ENCODE results near the gene KDSR.
"Not testable (repeated sequence)": the region's sequence is repeated elsewhere in the genome, so short reads cannot be mapped to it uniquely, and the experiment has no call there.

Gene KDSR

DNA sequence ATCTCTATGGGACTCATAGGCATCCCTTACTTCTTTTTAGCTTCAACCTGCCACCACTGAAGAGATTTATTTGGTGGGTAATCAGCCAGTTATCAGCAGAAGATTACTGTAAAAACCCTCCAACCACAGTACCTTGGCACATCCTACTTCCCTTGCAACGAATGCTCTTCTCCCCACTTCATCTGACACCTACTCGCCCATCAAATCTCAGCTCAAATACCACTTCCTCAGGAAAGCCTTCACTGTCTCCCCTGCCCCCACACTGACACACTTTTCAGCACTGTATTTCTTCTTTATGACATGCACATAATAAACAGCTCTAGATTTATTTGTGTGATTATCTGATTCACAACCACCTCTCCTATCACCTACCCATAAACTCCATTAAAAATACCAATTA lies 3.1 kb downstream of the KDSR start:
- peak; percentile 72 for DNase-seq

GRCh38 chr18:63363420-63363819 lies 3.6 kb downstream of the KDSR start:
- DNase-seq: not testable (repeated sequence)

DNA sequence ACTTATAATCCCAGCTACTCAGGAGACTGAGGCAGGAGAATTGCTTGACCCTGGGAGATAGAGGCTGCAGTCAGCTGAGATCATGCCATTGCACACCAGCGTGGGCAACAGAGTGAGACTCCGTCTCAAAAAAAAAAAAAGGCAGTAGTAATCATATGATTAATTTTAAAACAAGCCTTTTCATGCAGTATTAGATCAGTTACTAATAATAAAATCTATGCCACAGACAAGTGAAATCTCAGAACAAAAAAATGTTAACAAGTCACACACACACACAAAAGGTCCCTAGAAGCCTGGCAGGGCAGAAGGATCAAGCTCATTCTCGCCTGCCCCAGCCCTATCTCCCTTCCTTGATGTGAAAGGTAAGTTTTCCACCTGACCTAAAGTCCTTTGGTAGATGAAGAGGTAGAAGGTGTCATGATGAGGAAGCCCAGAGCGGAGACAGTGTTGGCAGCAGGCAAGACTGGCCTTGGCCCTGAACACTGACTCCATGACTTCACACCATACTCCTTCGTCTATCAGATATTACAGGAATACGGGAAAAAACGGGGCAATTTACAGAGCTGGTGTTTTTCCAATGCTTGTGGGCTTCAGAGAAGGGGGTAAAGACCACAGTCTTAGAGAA lies 10.6 kb downstream of the KDSR start:
- DNase-seq: no peak

DNA sequence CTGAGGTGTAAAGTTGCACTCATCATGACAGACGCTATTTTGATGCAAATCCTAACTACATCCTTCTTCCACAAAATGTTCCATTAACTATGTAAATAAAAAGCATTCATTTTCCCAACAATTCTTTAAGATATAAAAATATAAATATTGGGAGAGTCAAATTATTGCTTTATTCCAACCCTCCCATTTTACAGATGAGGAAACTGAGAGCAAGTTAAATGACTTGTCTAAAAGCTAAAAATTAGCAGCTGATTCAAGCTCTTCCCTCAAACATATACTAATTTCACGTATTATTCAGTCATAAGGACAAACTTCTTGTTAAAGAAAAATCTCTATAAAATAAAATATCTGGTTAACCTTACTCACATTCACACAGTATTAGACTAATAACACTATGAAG lies 16.8 kb downstream of the KDSR start:
- no peak for DNase-seq

DNA sequence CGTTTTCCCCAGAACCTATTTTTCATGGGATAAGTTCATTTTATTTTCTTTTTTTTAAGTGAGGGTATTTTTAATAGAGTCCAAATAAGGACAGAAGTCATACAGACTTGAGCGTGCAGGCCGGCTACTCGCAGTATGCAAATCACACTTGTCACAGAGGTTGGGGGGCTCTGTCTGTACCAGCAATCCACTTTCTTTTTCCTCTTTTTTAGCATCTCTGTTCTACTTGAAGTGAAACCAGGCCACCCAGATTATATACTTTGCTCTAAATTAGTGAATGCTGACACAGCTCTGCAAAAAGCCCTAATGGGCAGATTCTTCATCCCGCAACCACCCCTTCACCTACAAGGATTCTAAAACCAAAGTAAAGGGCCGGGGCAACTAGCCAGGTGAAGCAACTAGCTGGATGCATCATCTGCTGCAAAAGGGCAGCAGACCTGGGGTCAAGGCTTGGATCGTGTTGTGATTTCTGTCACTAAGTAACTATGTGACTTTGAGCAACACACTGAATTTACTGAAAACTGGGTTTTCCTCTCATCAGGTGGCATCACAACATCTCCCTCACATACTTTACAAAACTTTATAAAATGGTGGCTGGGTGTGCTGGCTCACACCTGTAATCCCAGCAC lies 18.4 kb downstream of the KDSR start:
- DNase-seq: no peak

GRCh38 chr18:63346480-63347183 lies 20.4 kb downstream of the KDSR start:
- no peak for DNase-seq

DNA sequence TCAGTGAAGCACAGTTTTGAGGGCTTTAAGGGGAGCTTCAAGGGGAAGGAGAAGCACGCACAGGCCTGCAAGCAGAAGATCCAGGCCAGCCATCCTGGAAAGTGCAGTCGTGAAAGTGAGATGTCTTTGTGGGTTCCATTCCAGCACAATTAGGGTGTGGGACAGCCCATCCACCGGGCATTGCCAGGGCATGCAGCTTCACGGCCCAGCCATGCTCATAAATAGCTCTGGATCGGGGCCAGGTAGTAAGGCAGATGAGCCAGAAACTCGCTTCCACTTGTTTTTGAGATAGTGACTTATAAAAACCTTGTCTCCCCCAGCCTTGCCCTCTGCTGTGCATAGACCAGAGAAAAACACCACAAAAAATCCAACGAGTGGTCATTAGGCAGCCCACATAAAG lies 21.0 kb downstream of the KDSR start:
- DNase-seq: no peak

DNA sequence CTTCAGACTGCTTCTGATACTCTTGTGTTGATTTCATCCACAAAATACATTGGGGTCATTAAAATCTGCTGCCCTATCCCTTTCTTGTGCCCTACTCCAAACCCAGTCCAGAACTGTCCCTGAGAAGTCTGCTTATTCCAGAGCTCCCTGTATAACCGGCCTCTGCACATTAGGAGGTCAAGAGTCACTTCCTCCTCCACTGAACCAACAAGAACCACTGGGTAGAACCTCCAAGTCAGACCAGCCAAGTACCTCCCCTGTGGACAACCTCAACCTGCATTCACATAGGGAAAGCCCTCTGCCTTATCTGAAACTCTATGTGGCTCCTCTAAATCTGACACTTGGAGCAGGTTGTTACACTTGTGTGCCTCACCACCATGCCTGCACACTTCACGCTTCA lies 22.1 kb downstream of the KDSR start:
- no peak for DNase-seq

GRCh38 chr18:63344263-63344662 lies 22.7 kb downstream of the KDSR start:
- DNase-seq: no peak

- DNase-seq: peak; percentile 30
These were observed 24.8 kb downstream of the KDSR start for GRCh38 chr18:63342206-63342605.

DNA sequence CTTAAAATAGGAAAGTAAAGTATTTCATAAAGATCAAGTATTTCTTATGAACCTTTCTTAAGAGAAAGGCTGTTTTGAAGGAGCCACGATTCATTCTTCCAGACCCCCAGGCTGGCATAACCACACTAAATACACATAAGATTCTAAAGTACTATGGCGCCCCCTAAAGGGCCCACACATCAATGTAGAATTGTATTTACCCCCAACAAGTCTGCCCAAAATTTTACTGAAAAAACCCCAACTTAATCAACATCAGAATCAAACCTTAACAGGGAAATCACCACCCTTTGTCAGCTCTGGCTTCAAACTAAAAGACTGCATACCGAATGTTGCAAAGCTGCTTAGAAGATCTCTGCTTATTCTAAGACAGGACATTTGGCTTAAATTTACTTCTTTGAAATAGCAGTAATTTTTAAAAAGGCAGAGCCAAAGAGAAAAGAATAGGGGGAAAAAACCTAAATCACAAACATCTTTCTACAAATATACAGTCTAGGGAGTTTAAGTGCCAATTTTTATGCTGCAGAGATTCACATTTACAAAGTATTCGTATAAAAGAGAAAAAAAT lies 27.0 kb downstream of the KDSR start:
- DNase-seq: peak; percentile 47

GRCh38 chr18:63336366-63337099 lies 30.5 kb downstream of the KDSR start:
- peak; percentile 47 for DNase-seq

- DNase-seq: no peak
These were observed 35.9 kb downstream of the KDSR start for GRCh38 chr18:63331105-63331504.

GRCh38 chr18:63329431-63330145 lies 37.4 kb downstream of the KDSR start:
- DNase-seq: no peak

DNA sequence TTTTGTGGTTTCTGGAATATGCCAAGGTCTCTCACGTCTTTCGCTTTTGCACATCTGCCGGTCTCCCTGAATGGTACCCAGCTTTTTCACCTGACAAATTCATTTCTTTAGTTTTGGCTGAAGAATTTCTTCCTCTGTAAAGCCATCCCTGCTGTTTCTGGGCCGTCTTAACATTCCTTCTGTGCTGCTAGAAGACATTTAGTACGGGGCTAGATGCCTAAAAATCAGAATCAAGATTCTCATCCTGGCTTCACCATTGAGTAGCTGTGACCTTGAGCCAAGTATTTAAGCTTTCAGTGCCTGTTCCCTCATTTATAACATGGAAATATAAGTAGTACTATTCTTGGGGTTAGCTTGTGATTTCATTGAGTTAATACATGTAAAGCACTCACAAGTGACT lies 41.0 kb downstream of the KDSR start:
- DNase-seq: no peak

- no peak for DNase-seq
These were observed 41.8 kb downstream of the KDSR start for GRCh38 chr18:63325086-63325686.

GRCh38 chr18:63322908-63323634 lies 43.9 kb downstream of the KDSR start:
- peak; percentile 73 for DNase-seq

GRCh38 chr18:63322206-63322605 lies 44.8 kb downstream of the KDSR start:
- DNase-seq: no peak

- DNase-seq: no peak
These were observed 45.7 kb downstream of the KDSR start for GRCh38 chr18:63321291-63321690.

- DNase-seq: no peak
These were observed 46.1 kb downstream of the KDSR start for GRCh38 chr18:63320975-63321265.

GRCh38 chr18:63320123-63320974 lies 46.7 kb downstream of the KDSR start:
- DNase-seq: peak; percentile 88

Measured in activated CD4-positive, alpha-beta T cell treated with anti-CD3 and anti-CD28 coated beads, Interleukin-2, Interleukin-6, amounts not matched to agents 100 ng/mL and 50 ng/mL, durations not matched to agents 16 hours and 8 hours (primary cell).